Esophagus squamous epithelium (tissue), 4 donors: ENCODE measurements around the gene ILF3.

Experiments
- POLR2A ChIP-seq, 4 donors: fragments of 450-650 bp; IDR thresholded peaks; one replicate each; pipeline ENCODE4 v1.6.1; 2017; ENCODE audit warnings: antibody characterized with exemption in 4 of 4, mild to moderate bottlenecking in 4 of 4, moderate library complexity in 3 of 4
- TF ChIP-seq, protein P1 (sequence below), 6 experiments: fragments of 450-650 bp in 4 of 6; fragments of 200-600 bp in 2 of 6; sonication (generic) in 2 of 6; IDR thresholded peaks; one replicate each; pipeline ENCODE4 v1.5.1; 2016 to 2019; ENCODE audit warnings: antibody characterized with exemption in 6 of 6, mild to moderate bottlenecking in 4 of 6, moderate library complexity in 4 of 6

DNA sequence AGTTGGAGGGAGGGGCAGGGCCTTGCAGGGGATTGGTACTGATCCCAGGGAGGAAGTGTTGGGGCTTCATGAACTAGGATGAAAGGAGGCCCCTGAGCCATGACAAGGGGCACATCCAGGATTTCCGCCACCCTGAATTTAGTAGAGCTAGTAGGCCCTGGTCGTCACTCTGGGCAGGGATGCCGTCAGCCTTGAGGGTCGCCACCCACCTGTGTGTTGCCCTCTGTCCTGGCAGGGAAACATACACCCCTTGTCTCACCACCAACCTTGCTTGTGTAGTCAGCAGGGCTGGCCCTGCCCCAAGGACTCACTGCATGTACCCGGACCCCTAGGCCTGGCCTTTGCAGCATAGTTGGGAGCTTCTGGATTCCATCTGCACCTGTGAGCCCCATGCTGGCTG, 37.7 kb downstream of the ILF3 start:
- TF ChIP-seq, protein P1, sequence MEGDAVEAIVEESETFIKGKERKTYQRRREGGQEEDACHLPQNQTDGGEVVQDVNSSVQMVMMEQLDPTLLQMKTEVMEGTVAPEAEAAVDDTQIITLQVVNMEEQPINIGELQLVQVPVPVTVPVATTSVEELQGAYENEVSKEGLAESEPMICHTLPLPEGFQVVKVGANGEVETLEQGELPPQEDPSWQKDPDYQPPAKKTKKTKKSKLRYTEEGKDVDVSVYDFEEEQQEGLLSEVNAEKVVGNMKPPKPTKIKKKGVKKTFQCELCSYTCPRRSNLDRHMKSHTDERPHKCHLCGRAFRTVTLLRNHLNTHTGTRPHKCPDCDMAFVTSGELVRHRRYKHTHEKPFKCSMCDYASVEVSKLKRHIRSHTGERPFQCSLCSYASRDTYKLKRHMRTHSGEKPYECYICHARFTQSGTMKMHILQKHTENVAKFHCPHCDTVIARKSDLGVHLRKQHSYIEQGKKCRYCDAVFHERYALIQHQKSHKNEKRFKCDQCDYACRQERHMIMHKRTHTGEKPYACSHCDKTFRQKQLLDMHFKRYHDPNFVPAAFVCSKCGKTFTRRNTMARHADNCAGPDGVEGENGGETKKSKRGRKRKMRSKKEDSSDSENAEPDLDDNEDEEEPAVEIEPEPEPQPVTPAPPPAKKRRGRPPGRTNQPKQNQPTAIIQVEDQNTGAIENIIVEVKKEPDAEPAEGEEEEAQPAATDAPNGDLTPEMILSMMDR (IDR thresholded peaks at IDR 0.05): no peak
- no peak for TF ChIP-seq POLR2A (IDR thresholded peaks at IDR 0.05)
